SK-N-MC (cell line): Measurements from ENCODE around the gene ZCCHC24.

ENCODE experiments used
- EZH2 ChIP-seq: fragments of 200-600 bp; sonication (generic); IDR thresholded peaks from one replicate; pipeline ENCODE4 v1.6.1; 2017; ENCODE audit warnings: antibody characterized with exemption
- POLR2AphosphoS5 ChIP-seq: IDR thresholded peaks from 2 replicates; pipeline ENCODE4 v1.6.1; 2012; ENCODE audit warnings: mild to moderate bottlenecking, low read depth, low read length, borderline replicate concordance

DNA sequence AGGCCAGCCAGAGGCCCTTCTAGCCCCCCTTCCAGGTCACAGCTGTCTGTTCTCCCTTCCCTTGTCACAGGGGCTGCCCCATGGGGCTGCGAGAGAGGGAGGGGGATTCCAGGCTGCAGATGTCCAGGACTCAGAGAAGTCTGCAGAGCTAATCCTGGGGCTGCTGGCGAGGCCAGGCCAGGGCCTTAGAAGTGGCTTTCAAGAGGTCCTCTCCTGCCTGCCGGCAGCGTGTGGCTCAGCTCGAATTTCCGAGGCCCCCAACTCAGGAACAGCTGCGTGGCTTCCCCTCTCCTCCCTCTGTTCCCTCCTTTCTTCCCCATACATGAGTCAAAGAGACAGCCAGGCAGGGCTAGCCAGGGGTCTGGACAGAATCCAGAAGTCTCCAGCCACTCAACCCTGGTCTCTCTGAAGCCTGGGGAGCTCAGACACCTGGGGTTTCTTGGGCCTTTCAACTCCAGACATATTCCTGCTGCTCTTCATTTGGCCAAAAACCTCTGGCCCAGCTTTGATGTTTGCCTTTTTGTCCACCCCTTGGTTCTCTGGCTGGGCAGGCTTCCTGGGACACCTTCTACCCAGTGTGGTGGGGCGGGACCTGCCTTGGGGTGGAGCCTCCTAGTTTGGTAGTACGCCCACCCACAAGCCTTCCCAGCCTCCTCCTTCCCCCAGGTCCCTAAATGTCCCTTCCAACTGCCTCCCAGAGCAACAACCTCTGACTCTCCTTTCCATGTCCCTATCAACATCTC, 45.1 kb upstream of the ZCCHC24 start:
- TF ChIP-seq EZH2 (no peak), POLR2AphosphoS5 (no peak)
